HG03095 (cell line): ENCODE results near the gene SLC25A36.
"Not testable (repeated sequence)": the region's sequence is repeated elsewhere in the genome, so short reads cannot be mapped to it uniquely, and the experiment has no call there.

Experiments
- ATAC-seq: cut with Tn5 transposase; IDR thresholded peaks from one replicate; pipeline ENCODE4 v1.9.1; 2021; ENCODE audit warnings: moderate library complexity; ENCODE audit not compliant: unreplicated experiment

The SLC25A36 gene

DNA sequence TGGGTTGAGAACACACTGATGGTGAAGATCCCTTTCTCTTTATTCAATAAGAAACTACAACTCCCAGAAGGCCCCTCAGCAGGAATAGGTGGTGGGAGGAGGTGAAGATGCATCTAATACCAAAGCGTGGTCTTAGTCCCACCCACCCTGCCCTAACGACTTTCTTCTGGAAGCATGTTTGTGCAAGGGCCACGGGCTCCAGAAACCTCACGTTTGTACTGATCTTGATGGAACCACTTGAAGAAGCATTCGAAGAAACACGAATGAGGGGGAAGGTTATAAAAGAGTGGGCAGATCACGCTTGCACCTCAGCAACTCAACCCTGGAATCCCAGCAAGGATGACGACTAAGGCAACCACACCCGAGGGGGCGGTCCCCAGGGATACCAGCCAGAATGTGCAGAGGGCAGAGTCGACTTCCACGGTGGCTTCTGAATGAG lies 10.6 kb upstream of the SLC25A36 start:
- no peak for ATAC-seq

DNA sequence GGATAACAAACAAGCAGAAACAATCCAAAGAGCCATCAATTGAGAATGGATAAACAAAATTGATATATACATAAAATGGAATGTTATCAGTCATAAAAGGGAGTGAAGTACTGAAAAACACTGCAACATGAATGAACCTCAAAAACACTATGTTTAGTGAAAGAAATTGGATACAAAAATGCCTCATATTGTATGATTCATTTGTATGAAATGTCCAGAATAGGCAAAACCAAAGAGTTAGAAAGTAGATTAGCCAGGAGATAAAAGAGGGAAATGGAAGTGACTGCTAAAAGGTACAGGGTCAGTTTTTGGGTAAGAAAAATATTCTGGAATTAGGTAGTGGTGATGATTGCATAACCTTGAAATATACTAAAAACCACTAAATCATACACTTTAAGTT lies 9.8 kb upstream of the SLC25A36 start:
- ATAC-seq, result no peak

DNA sequence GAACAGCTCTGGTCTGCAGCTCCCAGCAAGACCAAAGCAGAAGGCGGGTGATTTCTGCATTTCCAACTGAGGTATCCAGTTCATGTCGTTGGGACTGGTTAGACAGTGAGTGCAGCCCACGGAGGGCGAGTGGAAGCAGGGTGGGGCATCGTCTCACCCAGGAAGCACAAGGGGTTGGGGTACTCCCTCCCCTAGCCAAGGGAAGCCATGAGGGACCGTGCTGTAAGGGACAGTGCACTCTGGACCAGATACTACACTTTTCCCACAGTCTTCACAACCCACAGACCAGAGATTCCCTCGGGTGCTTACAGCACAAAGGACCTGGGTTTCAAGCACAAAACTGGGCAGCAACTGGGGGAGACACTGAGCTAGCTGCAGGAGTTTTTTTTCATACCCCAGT lies 8.5 kb upstream of the SLC25A36 start:
- ATAC-seq, result no peak

DNA sequence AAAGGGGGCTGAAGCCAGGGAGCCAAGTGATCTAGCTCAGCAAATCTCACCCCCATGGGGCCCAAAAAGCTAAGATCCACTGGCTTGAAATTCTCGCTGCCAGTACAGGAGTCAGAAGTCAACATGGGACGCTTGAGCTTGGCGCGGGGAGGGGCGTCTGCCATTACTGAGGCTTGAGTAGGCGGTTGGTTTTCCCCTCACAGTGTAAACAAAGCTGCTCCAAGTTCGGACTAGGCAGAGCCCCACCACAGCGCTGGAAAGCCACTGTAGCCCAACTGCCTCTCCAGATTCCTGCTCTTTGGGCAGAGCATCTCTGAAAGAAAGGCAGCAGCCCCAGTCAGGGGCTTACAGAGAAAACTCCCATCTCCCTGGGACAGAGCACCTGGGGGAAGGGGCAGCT lies 8.1 kb upstream of the SLC25A36 start:
- ATAC-seq, result no peak

DNA sequence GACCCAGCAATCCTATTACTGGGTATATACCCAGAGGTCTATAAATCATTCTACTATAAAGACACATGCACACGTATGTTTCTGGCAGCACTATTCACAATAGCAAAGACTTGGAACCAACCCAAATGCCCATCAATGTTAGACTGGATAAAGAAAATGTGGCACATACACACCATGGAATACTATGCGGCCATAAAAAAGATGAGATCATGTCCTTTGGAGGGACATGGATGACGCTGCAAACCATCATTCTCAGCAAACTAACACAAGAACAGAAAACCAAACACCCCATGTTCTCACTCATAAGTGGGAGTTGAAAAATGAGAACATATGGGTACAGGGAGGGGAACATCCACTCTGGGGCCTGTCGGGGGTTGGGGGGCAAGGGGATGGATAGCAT lies 2.3 kb upstream of the SLC25A36 start:
- ATAC-seq, result not testable (repeated sequence)

DNA sequence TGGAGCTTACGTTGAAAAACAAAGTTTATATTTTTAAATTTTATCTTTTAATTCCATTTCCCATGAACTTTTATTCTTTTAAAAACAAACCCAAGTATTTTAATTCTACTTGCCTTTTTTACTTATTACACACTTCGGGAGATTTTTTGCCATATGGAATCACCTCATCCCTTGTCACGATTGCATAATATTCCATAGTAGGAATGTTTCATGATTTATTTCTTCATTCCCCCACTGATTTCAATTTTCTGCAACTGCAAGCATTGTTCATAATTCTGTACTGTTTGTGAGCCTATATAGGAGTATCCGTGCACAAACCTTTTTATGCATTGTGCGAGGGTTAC lies 574 bp upstream of the SLC25A36 start:
- no peak for ATAC-seq

DNA sequence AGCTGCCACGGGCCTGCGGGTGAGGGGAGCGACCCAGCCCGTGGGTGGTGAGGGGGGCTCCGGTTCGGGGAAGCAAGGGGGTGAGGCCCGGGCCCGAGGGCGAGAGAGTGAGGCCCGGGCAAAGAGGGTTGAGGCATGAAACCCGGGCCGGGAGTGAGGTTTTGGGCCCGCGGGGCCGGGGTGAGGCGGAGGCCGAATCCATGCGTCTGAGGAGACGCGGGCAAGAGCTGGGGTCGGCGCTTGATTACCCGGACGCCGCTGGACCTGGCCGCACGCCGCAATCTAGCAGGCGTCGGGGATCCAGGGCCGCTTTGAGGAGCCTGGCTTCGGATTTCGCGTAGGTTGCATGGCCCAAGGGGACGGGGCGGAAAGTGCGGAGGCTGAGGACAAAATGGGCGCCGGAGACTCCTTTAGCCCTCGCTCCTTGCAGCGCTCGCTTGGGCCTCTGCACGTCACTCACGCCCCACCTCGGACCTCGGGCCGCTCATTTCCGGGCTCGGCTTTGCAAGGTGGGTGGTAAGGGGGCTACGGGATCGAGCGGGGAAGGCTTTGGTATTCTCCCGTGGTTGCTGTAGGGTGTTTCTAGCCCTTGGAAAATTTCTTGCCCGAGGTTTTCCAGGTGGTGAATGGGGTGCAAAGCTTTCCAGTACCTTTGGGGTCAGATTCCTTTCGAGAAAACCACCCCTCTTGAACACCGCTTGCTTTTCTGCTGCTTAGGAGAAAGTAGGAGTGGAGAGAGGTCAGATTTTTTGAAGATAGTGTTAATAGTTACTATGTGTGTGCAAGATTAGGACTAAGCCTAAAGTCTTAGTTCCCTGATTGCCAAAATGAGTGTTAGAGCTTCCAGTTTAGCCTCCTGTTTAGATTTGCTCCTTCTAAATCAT lies 827 bp downstream of the SLC25A36 start:
- ATAC-seq, result peak; percentile 40

DNA sequence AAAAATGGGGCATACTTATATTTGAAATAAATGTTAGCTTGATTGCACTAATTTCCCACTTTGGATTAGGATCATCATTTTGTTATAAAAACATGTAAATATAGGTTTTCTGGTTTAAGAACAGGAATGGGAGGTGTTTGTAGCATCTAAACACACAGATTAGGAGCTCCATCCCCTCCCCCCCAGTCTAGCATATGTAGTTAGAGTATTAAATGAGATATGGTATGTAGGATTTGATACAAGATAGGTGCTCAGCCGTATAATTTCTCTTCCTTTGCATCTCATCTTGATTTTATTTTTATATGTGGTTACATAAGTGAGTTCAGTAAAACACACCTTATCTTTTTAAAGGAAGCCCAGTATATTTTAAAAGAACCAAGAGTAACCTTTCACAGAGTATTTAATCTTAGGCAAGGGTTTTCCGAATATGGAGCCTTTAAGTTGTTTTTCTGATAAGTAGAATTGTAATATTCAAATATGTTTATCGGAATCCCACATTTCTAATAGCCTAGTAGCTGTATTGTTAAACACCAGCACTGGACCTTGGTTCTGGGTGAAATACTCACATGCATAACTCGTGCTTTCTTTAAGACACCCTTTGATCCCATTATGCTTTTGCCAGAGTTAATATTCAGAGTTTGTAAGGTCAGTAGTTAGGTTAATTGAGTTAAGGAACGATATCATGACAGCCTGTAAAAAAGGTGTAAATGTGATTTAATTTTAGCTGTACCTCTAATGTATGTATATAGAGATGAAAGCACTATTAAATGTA lies 2.3 kb downstream of the SLC25A36 start:
- ATAC-seq, result no peak

DNA sequence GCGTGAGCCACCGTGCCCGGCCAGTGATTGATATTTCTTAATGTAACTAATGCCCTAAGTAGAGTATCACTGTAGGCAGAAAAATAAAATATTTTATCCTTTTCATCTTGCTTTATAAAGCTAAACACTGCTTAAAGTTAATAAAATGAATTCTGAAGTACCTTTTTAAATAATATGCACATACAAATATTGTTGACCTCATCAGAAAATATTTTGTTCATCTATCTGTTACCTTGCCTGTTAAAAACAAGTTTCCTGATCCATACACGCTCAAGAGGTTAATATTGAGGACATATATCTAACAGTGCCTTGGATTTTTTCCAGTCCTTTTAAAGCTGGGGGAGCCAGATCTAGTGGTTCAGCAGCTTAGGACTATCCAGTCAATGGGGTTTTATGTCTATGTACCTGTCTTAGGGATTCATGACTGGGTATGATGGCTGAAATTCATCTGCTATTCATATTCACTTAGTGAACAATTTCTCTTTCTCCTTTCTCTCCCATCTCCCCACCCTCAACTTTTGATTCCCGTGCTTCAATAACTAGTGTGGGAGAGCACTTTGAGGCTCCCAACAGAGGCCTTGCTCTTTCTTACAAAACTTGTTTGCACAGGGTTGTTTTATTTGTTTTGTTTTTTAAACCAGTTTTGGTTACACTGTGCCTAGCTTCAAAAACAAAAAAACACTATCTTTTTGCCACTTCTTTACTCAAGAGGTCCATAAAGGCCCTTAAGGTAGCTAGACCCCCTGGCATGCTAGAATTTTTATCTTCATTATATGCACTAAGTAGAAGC lies 7.0 kb downstream of the SLC25A36 start:
- no peak for ATAC-seq

DNA sequence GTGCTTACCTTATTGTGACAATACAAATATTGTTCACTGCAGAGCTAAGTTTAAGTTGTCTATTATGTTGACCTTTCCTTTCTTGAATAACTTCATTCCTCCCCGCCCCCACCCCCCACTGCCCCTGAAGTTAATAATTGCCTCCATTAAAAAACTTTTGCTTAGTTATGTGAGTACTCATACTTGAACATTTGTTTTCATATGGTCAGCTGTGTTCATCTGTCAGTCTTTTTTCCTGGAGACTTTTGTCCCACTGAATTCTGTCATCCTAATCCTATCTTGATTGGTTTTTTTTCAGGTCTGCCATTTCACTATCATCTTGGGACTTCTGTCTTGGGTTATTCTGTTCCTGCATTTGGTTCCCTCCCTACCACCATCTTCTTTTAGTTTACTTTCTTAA lies 8.5 kb downstream of the SLC25A36 start:
- no peak for ATAC-seq

DNA sequence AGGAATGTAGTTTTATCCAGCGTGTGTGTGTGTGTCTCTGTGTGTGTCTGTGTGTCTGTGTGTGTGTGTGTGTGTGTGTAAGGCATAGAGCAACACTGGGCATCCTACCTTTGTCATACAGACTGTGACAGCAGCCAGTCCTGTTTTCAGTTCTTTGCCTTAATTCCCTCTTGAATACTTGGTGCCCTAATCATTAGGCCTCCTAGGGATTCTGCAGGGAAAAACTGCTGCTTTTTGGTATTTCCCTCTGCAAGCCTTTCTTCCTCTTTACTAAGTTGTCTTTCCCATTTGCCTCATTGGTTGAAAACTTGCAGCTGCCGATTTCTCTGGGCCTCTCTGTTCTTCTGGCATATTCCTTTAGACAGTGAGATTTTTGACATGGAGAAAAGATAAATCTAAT lies 9.2 kb downstream of the SLC25A36 start:
- ATAC-seq, result no peak

DNA sequence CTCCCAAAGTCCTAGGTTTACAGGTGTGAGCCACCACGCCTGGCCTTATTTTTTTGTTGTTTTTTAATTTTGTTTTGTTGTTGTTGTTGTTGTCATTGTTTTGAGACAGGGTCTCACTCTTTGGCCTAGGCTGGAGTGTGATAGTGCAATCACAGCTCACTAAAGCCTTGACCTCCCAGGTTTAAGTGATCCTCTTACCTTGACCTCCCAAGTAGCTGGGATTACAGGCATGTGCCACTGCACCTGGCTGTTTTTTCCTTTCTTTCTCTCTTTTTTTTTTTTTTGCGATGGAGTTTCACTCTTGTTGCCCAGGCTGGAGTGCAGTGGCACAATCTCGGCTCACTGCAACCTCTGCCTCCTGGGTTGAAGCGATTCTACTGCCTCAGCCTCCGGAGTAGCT lies 10.1 kb downstream of the SLC25A36 start:
- ATAC-seq, result not testable (repeated sequence)

DNA sequence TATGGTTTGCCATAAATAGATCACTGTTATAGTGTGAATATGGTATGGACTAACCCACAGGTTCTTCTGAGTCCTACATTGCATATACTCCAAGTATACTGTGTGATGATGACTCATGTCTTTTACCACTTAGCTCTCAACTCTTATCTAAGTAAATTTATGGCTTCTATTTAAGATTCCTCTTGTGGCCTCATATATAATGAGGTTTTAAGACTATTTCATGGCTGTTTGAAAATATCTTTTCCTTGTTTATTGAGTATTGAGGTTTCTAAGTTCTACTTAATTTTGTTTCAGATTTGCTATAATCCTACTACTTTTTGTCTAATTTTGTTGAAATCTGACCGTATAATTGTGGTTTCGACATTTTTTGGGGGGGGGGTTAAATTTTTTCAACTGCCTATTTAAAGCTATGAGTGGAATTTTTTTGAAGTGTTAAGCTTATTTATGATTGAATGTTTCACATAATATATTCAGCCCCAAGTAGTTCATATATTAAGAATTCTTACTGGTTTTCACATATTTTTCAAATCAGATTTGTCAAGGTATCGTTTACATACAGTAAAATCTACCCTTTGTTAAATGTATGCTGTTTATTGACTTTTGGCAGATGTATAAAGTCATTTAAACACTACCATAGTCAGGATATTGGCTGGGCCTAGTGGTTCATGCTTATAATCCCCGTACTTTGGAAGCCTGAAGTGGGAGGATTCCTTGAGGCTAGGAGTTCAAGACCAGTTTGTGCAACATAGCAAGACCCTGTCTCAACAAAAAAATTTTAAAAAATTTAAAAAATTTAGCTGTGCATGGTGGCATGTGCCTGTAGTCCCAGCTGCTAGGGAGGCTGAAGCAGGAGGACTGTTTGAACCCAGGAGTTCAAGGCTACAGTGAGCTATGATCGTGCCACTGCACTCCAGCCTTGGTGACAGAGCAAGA lies 11.7 kb downstream of the SLC25A36 start:
- ATAC-seq, result no peak

DNA sequence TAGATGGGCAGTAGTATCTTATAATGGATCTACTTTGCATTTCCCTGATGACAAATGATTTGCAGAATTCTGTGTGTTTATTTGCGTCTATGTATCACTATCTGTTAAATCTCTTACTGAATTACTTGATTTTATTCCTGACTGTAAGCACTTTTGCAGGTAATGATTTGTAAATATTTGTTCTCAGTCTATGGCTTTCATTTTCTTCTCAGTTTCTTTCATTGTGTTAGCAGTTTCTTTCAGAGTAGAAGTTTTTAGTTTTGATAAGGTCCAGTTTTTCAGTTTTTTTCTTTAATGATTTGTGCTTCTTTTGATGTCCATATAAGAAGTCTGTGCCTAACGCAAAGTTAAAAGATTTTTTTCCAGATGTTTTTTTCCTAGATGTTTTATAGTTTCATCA lies 12.9 kb downstream of the SLC25A36 start:
- no peak for ATAC-seq

DNA sequence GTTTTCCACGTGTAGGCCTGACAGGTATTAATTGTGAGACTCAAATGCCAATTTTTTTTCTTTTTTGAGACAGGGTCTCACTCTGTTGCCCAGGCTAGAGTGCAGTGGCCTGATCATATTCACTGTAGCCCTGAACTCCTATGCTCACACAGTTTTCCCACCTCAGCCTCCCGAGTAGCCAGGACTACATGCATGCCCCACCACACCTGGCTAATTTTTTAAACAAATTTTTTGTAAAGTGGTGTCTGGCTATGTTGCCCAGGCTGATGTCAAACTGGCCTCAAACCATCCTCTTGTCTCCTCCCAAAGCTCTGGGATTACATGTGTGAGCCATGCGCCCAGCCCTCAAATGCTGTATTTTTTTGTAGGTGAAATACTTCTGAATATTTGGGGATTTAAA lies 14.0 kb downstream of the SLC25A36 start:
- ATAC-seq, result no peak

DNA sequence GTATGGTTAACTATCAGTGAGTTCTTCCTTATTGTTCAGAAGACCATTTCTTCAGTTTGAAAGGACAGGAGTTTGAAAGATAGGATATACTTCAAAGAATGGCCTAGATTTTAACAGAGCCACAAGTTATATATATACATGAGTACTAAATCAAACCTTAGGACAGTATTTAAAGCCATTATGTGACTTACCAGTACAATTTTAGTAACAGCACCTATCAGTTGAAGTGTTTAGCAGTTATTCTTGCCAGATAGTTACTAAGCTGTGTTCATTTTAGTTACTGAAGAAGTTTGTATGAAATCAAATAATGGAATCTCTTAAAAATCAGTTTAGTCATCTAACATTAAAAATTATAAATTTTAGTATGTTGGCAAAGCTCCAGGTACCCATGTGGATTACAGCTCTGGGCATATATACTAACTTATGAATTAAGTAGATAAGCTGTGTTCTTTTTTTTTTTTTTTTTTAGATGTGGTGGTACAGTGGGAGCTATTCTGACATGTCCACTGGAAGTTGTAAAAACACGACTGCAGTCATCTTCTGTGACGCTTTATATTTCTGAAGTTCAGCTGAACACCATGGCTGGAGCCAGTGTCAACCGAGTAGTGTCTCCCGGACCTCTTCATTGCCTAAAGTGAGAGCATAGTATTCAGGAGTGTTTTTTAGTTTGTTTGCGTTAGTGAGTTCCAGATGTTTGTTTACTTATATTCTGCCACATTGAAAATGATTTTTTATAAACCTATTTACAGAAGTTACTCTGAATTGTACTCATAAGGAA lies 14.6 kb downstream of the SLC25A36 start:
- no peak for ATAC-seq

DNA sequence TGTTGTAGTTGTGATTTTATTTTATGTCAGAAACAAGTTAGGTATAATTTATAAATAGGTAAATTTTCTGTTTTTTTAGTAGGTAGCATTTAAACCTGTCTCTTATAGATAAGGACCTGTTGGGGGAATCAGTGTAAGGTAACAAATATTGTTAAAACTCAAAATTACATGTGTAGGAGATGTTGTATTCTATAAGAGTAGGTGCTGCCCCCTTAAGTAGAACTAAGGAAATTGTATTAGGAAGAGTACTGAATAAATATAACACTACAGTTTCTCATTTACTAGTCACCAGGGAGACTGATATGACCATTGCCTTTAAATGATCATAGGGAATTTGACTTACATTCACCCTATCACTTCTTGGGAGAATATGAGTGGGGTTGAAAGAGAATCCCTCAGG lies 31.2 kb downstream of the SLC25A36 start:
- ATAC-seq, result no peak

DNA sequence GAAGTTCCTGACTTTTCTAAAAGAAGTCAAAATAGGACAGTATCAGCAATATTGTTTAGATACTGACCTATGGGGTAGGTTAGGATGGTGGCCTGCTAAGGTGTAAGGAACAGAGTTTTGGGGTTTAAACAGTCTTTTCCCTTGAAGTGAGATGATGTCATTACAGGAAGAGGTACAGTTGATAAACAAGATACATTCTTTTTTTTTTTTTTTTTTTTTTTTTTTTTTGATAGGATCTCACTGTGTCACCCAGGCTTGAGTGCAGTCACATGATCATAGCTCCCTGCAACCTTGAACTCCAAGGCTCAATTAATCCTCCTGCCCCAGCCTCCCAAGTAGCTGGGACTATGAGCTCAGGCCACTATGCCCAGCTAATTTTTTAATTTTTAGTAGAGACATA lies 33.3 kb downstream of the SLC25A36 start:
- ATAC-seq, result no peak

DNA sequence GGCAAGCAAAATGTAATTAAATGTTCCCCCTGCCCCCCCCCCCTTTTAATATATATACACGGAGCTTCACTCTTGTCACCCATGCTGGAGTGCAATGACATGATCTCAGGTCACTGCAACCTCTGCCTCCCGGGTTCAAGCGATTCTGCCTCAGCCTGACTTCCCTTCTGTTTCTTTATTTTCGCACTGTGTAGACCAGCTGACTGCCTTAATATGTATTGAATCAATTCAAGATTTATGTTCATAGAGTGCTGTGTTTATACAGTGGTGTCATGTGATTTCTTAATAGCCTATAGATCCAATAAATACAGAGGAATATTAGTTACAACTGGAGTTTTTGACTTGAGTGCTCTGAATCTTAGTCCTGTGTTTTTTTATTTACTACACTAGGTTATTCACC lies 39.0 kb downstream of the SLC25A36 start:
- ATAC-seq, result no peak

DNA sequence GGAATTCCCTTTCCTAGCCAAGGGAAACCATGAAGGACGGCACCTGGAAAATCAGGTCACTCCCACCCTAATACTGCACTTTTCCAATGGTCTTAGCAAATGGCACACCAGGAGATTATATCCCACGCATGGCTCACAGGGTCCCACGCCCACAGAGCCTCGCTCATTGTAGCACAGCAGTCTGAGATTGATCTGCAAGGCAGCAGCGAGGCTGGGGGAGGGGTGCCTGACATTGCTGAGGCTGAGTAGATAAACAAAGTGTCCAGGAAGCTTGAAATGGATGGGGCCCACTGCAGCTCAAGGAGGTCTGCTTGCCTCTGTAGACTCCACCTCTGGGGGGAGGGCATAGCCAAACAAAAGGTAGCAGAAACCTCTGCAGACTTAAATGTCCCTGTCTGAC lies 46.2 kb downstream of the SLC25A36 start:
- ATAC-seq, result not testable (repeated sequence)
